GM19043 (cell line): Measurements from ENCODE around the gene KRTAP26-1.

Experiments used
- ATAC-seq: cut with Tn5 transposase; IDR thresholded peaks from one replicate; pipeline ENCODE4 v1.9.1; 2021; ENCODE audit warnings: low read depth; ENCODE audit not compliant: unreplicated experiment

Gene KRTAP26-1

DNA sequence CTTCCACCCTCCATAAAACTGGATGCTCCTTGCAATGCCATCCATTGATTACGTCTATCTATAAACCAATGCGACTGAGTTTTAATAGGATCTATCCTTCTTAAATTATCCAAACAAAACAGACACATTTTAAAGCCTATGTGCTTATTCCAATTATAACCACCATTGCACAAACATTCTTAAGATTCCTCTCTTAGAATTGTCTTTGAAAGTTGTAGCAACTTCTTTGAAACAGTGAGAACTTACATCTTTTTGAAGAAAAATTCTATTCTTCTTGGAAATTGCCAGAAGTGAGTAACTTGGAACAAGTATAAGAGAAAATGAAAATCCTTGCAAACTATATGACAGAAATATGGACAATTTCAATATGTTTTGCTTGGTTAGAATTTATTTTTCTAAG lies at the start of gene KRTAP26-1:
Gene KRTAP26-1, minus strand, starts transcription at position 101 of the 400 bp plus-strand sequence. CDS start 280 bp downstream, outside the sequence.
- no peak for ATAC-seq

DNA sequence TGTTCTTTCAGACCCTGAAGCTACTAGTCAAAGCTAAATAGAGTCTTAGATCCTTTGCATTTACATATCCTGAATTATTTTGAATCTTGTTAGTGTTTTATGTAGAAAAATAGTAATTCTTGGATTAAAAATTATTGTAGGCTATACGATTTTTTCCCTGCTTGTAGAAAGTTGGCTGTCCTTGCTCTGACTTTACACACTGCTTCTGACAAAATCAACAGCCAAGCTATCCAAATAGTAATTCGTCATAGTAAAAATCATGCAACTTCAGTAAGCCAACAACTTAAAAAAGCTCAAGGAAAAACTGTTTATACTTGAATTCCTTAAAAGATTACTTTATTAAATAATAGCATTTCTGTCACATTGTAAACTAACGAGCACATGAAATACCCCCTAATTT lies 35.8 kb upstream of the KRTAP26-1 start:
- ATAC-seq: no peak

- ATAC-seq: no peak
Measured at GRCh38 chr21:30354308-30355005, 34.3 kb upstream of the KRTAP26-1 start.

GRCh38 chr21:30351534-30351933 lies 31.4 kb upstream of the KRTAP26-1 start:
- ATAC-seq: no peak

GRCh38 chr21:30349572-30349971 lies 29.5 kb upstream of the KRTAP26-1 start:
- no peak for ATAC-seq

GRCh38 chr21:30348506-30348905 lies 28.4 kb upstream of the KRTAP26-1 start, which contains the start of gene KRTAP23-1:
Gene KRTAP23-1 (minus strand): TSS chr21:30348606. CDS start chr21:30348606, 0 bp downstream.
- ATAC-seq: no peak

DNA sequence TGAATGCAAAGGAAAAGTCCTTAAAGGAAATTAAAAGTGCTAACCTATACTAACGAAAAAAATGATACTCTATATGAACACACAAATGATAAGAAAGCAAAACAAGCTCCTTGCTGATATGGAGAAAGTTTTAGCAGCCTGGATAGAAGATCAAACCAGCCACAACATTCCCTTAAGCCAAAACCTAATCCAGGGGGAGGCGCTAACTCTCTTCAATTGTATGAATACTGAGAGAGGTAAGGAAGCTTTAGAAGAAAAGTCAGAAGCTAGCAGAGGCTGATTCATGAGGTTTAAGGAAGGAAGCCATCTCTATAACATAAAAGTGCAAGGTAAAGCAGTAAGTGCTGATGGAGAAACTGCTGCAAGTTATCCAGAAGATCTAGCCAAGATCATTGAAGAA lies 24.9 kb upstream of the KRTAP26-1 start:
- no peak for ATAC-seq

GRCh38 chr21:30340714-30341573 lies 20.8 kb upstream of the KRTAP26-1 start:
- ATAC-seq: no peak

GRCh38 chr21:30338717-30339116 lies 18.6 kb upstream of the KRTAP26-1 start:
- ATAC-seq: no peak

GRCh38 chr21:30337772-30338171 lies 17.7 kb upstream of the KRTAP26-1 start:
- ATAC-seq: no peak

DNA sequence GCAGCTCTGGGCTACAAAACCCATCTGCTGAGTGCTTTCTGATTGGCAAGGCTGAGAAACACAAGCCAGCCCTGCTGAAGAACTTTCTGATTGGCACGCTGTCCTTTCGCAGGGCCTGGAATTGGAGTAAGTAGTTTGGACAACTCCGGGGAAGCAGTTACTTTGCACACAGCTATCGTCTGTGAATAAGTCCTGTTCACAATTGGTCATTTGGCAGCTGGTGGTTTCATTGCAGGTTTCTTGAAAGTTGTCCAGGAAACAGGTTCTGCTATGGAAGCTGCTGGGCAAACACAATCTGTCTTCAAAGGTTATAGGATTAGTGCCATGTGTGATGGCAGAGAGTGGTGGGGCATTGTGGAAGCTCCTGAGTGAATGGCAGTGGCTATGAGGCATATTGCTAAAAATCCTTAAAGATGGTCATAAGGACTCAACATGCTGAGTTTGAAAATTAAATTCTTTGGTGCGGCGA lies 17.2 kb upstream of the KRTAP26-1 start, which contains the start of gene KRTAP27-1:
Gene KRTAP27-1, minus strand, starts transcription at position 419 of the 469 bp plus-strand sequence. Its CDS starts 26 bp downstream, at position 393.
- no peak for ATAC-seq

DNA sequence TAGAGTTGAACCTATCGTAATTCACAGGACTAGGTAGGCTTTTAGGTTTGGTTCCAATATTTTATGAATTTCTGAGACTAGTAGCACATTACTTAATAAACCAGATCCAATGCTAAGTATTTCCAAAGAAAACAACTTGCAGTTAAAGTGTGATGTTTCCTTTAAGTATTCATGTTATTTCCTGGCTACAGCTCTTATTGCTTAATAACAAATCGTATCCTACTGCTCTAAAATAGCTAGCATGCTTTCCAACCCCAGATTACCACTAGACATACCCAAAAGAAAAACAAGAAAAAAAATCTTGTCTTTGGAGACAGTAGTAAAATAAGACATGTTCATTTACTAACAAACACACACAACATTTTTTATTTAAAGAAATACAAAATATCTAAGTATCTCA lies 16.5 kb upstream of the KRTAP26-1 start:
- no peak for ATAC-seq

DNA sequence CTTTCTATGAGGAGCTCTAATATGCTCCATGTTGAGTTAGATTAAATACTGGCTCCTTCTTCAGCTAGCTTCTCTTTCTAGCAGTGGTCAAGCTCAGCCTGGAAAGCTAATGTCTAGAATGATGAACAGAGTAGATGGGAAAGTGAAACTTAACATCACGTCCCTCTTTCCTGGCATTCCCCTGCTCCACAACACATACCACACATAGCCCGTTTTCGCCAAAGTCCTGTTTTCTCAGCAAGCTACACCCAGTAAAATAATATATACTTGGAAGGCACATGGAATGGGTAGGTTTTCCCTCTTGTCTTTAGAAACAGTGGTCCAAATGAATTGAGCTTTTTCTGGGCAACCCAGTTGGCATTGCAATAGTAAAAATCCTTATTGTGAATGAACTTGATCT lies 13.6 kb upstream of the KRTAP26-1 start:
- no peak for ATAC-seq

- ATAC-seq: no peak
Measured at GRCh38 chr21:30332681-30333080, 12.6 kb upstream of the KRTAP26-1 start.

DNA sequence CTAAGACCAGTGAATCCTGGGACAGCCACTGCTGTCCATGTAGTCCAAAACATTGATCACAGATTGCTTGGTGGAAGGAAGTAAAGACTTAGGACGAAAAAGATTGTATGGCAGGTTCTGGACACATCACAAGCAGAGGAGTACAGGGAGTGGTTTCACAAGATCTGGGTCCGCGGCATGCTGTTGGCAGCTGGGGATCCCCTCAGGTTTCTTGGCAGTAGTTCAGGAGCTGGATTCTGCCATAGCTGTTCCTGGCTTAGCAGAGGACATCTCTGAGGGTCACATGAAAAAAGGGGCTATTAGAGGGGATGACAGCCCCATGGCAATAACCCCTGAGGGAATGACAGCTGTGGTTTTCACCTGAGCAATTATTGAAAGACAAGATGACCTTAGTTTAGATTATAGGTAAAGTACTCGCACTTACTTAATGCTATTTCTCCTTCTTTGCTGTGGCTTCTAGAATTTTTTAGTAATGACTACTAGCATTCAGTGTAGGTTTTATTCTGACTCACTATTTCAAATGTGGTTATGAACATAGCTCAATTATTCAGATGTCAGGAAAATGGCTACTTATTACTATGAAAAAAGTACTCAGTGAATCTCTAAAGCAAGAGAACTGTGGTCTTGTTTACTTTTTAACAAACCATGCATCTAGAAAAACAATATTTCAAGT lies 9.2 kb upstream of the KRTAP26-1 start:
- no peak for ATAC-seq

GRCh38 chr21:30326390-30326789 lies 6.3 kb upstream of the KRTAP26-1 start:
- ATAC-seq: no peak

- no peak for ATAC-seq
Measured at GRCh38 chr21:30315701-30316100, 4.4 kb downstream of the KRTAP26-1 start.

- ATAC-seq: no peak
Measured at GRCh38 chr21:30306884-30307283, 13.2 kb downstream of the KRTAP26-1 start.

- ATAC-seq: no peak
Measured at GRCh38 chr21:30305136-30305535, 15.0 kb downstream of the KRTAP26-1 start.

GRCh38 chr21:30289215-30289614 lies 30.9 kb downstream of the KRTAP26-1 start, which contains the start of gene KRTAP25-1:
Gene KRTAP25-1 (minus strand): TSS chr21:30289514. CDS start chr21:30289490, 24 bp downstream.
- ATAC-seq: no peak

DNA sequence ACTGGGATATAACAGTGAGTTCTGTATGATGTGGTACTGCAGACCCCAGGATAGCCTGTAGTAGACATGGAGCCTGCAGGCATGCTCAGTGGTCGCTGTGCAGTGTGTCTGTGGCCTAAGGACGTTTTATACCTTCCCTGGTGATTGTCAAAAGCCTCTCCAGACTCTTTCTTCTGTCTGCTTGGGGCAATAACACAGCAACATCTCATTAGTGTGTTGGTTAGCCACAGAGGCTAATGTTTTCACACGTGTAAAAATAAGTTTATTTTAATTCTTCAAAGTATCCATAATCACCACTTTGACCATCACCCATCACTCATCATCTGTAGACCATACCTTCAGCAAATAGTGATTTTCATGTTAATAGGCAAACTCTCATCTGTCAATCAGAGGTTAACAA lies 37.3 kb downstream of the KRTAP26-1 start, which contains the start of gene KRTAP24-1:
Gene KRTAP24-1, minus strand, starts transcription at position 101 of the 400 bp plus-strand sequence. Its CDS starts 18 bp downstream, at position 83.
- ATAC-seq: no peak
